Progenitor cell of endocrine pancreas (in vitro differentiated cells): ENCODE results near the gene AKAP3. TPM values are rescaled to one million over a fixed set of nuclear protein-coding genes. Genes with fewer than 3 reads are reported as not detected.

Source experiments
- DNase-seq: peaks from one replicate; pipeline ENCODE4 v3.0.0; 2021; ENCODE audit warnings: low spot score; ENCODE audit not compliant: unreplicated experiment
- H3K27ac Mint-ChIP-seq: 2 replicates; pipeline ENCODE4 v1.8.0; 2021; ENCODE audit warnings: mild to moderate bottlenecking, moderate library complexity, mixed read lengths
- H3K27me3 Mint-ChIP-seq: 2 replicates; pipeline ENCODE4 v1.8.0; 2021; ENCODE audit warnings: mixed read lengths
- H3K36me3 Mint-ChIP-seq: 2 replicates; pipeline ENCODE4 v1.8.0; 2022; ENCODE audit warnings: mixed read lengths; ENCODE audit not compliant: insufficient read depth
- H3K4me1 Mint-ChIP-seq: 2 replicates; pipeline ENCODE4 v1.8.0; 2021; ENCODE audit warnings: low read depth, mixed read lengths
- H3K4me3 Mint-ChIP-seq: 2 replicates; pipeline ENCODE4 v1.8.0; 2021; ENCODE audit warnings: low read depth, mild to moderate bottlenecking, moderate library complexity, mixed read lengths
- H3K9me3 Mint-ChIP-seq: 2 replicates; pipeline ENCODE4 v1.8.0; 2021; ENCODE audit warnings: low read depth, mixed read lengths
- CTCF ChIP-seq: fragments of 200-600 bp; sonication (generic); IDR thresholded peaks from one replicate; pipeline ENCODE4 v1.5.0; 2021; ENCODE audit warnings: antibody characterized with exemption, mild to moderate bottlenecking; ENCODE audit not compliant: unreplicated experiment
- total RNA-seq: library from RNA; stranded (reverse); gene quantifications from 2 replicates; pipeline ENCODE4 v1.2.1, GENCODE V29; 2021

AKAP3 gene
- total RNA-seq, 1 donor from 2014 or later = 3.3 TPM

- Mint-ChIP-seq H3K9me3 (peaks cover 3% of the 10 kb centered on the region), H3K27ac (no peak overlapping the region), H3K27me3 (peaks cover 31% of the 10 kb centered on the region), H3K4me3 (no peak overlapping the region), H3K36me3 (no peaks in the 10 kb centered on the region), H3K4me1 (no peaks in the 10 kb centered on the region)
- no peak for DNase-seq
- TF ChIP-seq CTCF = no peak
These were observed 64.0 kb downstream of the AKAP3 start for GRCh38 chr12:4584896-4585295.

- no peaks in the 10 kb centered on the region for H3K4me1 Mint-ChIP-seq
- H3K36me3 Mint-ChIP-seq = no peaks in the 10 kb centered on the region
- H3K27me3 Mint-ChIP-seq = peaks cover 31% of the 10 kb centered on the region
- H3K9me3 Mint-ChIP-seq = no peaks in the 10 kb centered on the region
- DNase-seq = no peak
- no peak overlapping the region for H3K27ac Mint-ChIP-seq
- no peak for TF ChIP-seq CTCF
- H3K4me3 Mint-ChIP-seq = no peak overlapping the region
These were observed 64.6 kb downstream of the AKAP3 start for GRCh38 chr12:4584281-4584680.

- Mint-ChIP-seq H3K4me1 (no peaks in the 10 kb centered on the region), H3K27ac (no peak overlapping the region), H3K36me3 (no peaks in the 10 kb centered on the region), H3K9me3 (no peaks in the 10 kb centered on the region), H3K4me3 (no peak overlapping the region), H3K27me3 (peaks cover 26% of the 10 kb centered on the region)
- TF ChIP-seq CTCF = no peak
- DNase-seq = no peak
These were observed 68.6 kb downstream of the AKAP3 start for GRCh38 chr12:4580281-4580688.

GRCh38 chr12:4579305-4580102 lies 69.3 kb downstream of the AKAP3 start:
- Mint-ChIP-seq H3K36me3 (no peaks in the 10 kb centered on the region), H3K27ac (no peak overlapping the region), H3K9me3 (no peaks in the 10 kb centered on the region), H3K27me3 (peaks cover 26% of the 10 kb centered on the region), H3K4me1 (no peaks in the 10 kb centered on the region), H3K4me3 (no peak overlapping the region)
- DNase-seq = no peak
- no peak for TF ChIP-seq CTCF

- DNase-seq = no peak
- Mint-ChIP-seq H3K27me3 (no peaks in the 10 kb centered on the region), H3K27ac (no peak overlapping the region), H3K4me1 (no peaks in the 10 kb centered on the region), H3K36me3 (no peaks in the 10 kb centered on the region), H3K9me3 (no peaks in the 10 kb centered on the region), H3K4me3 (no peak overlapping the region)
- TF ChIP-seq CTCF = no peak
These were observed 76.2 kb downstream of the AKAP3 start for GRCh38 chr12:4572680-4573079.
